ENCODE data around the gene DERL3.

- TF ChIP-seq EZH2phosphoT487 (IDR thresholded peaks at IDR 0.05; ENCODE audit: insufficient read depth, low read depth) (no peak), EZH2 (IDR thresholded peaks at IDR 0.05; ENCODE audit: insufficient read depth, poor library complexity, severe bottlenecking) (no peak)
Observed at GRCh38 chr22:23831781-23832180, 7.0 kb downstream of the DERL3 start.

Measured in GM23248 (cell line).